ENCODE results near the gene ASIC3.

The ASIC3 gene

DNA sequence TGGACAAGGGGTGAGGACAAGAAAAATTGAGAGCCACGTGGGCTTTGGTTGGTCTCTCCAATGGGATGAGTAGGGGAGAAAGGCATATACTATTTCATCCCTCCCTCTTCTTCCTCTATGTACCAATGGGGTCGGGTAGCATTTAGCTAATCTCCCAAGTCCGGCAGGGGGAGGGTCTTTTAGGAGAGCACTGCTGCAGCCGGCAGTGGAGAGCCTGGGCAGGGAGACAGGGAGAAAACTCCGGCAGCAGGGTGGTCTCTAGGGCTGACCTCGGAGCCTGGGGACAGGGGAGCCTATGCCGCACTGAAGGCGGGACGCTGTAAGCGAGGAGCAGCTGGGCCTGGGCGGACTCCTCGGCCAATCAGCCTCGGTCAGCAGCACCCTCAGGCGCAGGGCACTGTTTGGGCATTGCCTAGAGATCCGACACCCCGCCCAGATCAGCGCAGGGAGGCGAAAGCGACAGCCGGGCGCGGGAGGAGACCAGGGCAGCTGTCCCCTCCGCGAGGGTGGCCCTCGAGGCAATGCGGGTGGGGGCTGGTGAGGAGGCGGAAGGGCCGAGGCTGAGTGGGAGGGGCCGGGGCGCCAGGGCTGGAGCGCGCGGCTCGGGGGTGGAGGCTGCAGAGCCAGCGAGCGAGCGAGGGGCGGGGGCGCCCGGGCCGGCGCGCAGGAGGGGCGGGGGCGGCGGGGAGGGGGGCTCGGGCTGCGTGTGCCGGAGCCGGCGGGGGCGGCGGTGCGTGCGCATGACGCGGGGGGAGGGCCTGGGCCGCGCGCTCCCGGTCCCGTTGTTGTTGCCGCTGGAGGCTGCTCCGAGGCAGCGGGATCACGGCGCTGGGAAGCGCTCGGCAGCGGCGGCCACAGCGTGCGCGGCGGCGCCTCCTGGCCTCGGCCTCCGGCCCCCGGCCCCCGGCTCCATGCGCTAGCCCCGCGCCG lies 37.6 kb downstream of the ASIC3 start, which contains the start of gene AGAP3:
Gene AGAP3, plus strand, starts transcription at position 785 of the 930 bp plus-strand sequence. CDS start 267 bp downstream, outside the sequence.
- DNase-seq (ENCODE audit: low spot score), result peak; percentile 81

GRCh38 chr7:151086802-151087244 lies 38.5 kb downstream of the ASIC3 start:
- peak; percentile 43 for DNase-seq (ENCODE audit: low spot score)

DNA sequence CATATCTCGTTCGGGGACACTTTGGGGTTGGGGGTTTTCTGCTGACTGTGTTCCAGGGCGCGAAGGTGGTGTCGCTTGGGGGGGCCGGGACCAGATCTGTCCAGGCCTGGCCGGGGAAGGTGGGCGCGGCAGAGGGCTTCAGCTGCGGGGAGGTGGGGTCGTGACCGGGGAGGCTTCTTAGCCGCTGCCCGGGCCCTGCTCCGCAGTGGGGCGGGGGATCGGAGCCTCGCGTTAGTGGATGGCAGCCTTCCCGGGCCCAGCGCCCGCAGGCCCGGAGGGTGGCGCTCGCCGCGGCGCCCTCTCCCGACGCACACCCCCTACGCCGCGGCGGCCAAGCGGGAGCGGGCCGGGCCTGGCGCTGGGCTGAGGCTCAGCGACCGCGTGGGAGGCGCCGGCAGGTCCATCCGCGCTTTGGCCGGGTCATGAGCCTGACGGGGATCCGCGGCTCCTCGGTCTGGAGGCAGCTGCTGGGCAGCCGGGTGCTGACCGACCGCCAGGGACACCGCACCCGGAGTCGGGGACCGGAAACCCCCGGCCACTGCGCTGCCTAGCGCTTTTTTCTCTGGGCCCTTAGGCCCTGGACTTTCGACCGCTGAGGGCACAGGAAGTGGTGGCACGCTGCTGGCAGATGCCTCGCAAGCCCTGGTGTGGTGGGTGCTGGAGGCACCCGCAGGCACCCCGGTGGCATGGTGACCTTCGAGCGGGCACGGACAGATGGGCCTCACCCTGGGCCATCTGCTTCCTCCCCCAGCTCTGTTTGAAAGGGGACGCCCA lies 39.1 kb downstream of the ASIC3 start:
- DNase-seq (ENCODE audit: low spot score), result peak; percentile 70

GRCh38 chr7:151088019-151088855 lies 39.9 kb downstream of the ASIC3 start:
- peak; percentile 31 for DNase-seq (ENCODE audit: low spot score)

DNA sequence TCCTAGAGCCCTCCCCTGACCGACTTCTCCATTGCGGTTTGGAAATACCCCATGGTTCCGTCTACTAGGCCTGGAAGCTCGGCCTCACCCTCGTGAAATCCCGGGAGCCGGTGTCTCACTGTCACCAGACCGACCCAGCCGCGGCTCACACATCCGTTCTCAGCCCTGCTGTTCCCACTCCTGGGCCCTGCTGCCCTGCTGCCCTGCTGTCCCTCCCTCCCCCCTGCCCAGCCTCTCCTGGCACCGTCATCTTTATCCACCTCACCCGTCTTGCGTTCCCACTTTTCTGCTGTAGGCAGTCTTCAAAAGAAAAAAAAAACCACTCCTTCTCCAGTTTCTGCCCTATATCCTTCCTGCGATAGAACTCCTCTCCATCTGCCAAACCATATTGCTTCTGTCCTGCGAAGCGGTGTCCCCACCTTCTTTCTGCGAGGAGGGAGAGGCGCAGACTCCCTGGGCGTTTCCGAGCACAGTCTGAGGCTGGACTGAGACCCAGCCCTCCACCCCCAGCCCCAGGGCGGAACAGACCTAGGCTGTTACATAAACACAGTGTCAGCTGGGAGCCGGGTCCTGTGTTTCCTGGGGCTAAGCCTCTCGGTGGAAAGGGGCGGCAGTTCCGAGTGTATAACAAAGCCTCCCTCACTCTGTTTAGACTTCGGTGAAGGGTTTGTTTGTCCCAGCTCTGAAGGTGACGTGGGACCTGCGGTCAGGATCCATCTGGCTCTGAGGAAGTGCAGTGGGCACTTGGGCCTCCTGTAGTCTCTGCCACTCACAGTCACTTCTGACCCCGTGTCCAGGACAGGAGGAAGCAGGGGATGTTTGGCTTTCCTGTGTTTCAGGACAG lies 40.7 kb downstream of the ASIC3 start:
- peak; percentile 47 for DNase-seq (ENCODE audit: low spot score)

DNA sequence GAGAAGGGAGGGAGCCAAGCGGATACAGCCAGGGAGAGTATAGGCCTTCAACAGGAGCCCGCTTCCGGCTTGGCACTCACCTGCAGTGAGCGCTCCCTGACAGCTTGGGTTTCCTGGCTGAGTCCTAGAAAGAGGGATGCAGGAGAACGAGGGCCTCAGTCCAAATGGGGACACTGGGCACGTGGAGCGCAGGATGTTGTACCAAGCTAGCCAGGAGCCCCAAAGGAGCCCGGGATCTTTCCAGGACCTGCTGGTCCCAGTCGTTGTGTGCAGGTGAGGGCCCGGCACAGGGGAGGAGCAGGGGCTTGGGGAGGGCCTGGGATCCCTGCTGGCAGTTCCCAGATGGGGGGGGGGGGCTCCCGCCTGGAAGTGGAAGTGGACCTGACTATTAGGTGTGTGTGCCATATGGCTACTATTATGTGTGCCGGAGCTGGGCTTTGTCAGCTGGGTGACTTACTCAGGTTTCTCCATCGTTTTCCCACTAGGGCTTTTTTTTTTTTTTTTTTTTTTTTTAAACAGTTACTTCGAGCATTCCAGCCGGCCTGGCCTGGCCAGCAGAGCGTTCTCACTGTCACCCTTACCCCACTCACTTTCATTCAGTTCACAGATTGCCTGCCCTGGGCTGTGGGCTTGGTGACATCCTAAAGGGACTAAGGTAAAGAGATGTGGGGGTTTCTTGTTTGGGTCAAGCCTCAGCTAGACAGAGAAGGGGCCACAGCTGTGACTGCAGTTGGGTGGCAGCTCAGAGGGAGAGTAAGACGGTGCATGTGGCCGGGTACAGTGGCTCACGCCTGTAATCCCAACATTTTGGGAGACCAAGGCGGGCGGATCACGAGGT lies 41.8 kb downstream of the ASIC3 start:
- DNase-seq (ENCODE audit: low spot score), result no peak

DNA sequence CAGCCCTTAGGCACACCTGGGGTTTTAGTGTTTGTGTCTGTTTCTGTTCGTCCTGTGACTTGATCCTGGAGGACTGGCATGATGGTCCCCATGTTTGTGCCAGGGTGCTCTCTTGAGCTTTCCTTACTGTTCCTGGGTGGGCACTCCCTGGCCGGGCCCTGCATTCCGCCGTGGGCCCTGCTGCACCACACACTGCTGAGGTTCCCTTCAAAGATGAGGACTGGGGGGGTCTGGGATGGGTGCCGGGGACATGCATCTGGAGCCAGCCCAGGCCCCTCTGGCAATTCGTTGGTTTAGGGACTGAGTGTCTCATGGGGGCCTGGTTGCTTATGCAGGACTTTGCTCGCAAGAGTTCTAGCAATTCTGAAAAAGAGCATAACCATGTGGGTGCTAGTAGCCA lies 42.7 kb downstream of the ASIC3 start:
- DNase-seq (ENCODE audit: low spot score), result no peak

DNA sequence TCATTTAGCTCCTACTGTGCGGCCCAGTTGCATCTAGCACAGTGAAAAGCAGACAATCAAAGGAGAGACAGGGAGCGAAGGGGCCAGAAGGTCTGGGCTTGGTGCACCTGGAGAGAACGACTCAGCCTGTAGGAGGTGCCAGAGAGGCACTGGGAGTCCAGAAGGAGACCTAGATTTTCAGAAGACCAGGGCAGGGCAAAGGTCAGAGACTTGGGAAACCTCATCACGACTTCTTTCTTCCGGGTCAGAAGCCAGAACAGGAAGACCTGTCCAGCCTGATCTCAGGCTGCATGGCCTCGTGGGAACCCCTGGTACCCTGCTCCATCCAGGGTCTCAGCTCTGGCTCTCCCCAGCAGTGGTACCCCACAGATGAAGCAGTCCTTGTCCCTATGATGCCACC lies 43.1 kb downstream of the ASIC3 start:
- DNase-seq (ENCODE audit: low spot score), result peak; percentile 27

GRCh38 chr7:151091988-151092387 lies 43.7 kb downstream of the ASIC3 start:
- no peak for DNase-seq (ENCODE audit: low spot score)

GRCh38 chr7:151093748-151094147 lies 45.4 kb downstream of the ASIC3 start:
- DNase-seq (ENCODE audit: low spot score), result no peak

GRCh38 chr7:151094675-151095074 lies 46.3 kb downstream of the ASIC3 start:
- peak; percentile 81 for DNase-seq (ENCODE audit: low spot score)

DNA sequence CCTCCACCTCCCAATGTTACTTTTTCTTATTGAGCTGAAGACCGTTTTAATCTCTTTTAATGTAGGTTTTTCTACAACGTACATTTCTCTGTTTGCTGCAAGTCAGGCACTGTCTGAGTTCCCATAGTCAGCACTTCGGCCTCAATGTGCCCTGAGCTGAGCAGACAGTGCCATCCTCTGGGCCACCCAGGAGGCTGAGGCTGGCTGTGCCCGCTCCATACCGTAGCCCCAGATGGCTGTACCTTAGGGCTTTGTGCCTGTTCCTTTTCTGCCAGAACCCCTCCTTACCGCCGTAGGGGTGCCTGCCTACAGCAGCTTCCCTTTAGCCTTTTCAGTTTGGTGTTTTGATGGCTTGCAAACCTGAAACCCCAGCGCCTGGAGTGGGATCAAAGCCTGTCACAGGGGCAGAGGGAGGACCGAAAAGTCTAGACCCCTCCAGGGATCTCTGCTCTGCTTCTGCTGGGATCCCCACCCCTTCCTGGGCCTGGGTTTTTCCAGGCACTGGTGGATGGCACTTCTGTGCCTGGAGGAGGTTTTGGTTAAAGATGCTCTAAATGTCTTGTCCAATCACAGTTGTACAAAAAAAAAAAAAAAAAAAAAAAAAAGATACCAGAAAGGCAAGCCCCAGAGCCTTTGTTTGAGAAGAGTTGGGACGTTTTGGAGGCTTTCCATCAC lies 46.9 kb downstream of the ASIC3 start:
- no peak for DNase-seq (ENCODE audit: low spot score)

DNA sequence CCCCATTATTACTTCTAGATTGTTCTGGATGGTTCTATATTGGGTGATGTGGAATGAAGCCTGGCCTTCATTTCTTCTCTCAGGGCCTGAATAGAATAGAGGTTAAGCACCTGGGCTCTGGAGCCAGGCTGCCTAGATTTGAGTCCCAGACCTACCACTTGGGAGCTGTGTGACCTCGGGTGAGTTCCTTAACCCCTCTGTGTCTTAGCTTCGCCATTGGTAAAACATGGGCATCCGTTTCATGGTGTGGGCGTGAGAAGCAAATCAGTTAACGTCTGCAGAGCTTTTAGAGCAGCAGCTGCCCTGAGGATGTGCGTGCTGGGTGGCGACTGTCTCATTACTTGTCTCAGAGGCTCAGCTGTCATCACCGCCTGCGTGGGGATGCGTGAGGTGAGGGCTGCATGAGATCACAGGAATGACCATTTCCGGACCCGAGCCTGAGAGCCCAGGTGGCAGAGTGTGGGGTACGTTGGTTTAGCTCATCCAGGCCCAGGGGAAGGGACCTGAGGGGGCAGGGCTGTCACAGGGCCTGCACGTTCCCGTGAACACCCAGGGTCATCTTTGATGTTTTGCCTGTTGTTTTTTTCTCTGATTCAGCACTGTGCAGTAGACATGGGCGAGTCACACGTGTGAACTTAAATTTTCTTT lies 47.6 kb downstream of the ASIC3 start:
- DNase-seq (ENCODE audit: low spot score), result peak; percentile 45

- DNase-seq (ENCODE audit: low spot score), result no peak
Observed at GRCh38 chr7:151099486-151100211, 51.3 kb downstream of the ASIC3 start.

GRCh38 chr7:151100921-151101320 lies 52.6 kb downstream of the ASIC3 start:
- no peak for DNase-seq (ENCODE audit: low spot score)

GRCh38 chr7:151101621-151102396 lies 53.5 kb downstream of the ASIC3 start:
- no peak for DNase-seq (ENCODE audit: low spot score)
